ENCODE measurements around the gene ZNF80.

Gene ZNF80

GRCh38 chr3:114218578-114219185 is 18.7 kb downstream of the ZNF80 start:
- no peak for DNase-seq

DNA sequence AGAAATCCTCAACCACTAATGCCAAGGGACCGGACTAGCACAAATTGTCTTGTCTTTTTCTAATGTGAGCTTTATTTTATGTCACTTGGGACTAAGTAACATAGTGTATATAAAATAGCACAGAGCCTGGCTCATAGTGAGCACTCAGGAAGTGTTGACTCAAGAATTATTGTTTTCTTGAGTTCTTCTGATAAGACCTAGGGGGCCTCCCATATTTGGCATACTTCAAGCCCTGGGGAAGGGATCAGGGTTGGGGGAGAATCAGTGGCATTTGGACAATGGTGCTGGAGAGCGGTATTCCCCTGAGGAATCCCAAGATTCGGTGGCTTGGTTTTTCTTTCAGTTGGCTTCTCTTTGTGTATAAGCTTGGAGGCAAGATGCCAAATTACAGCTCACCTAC is 19.4 kb downstream of the ZNF80 start:
- no peak for DNase-seq

GRCh38 chr3:114217266-114217665 is 20.1 kb downstream of the ZNF80 start:
- no peak for DNase-seq

- DNase-seq = no peak
Measured at GRCh38 chr3:114216186-114216970, 21.0 kb downstream of the ZNF80 start.

DNA sequence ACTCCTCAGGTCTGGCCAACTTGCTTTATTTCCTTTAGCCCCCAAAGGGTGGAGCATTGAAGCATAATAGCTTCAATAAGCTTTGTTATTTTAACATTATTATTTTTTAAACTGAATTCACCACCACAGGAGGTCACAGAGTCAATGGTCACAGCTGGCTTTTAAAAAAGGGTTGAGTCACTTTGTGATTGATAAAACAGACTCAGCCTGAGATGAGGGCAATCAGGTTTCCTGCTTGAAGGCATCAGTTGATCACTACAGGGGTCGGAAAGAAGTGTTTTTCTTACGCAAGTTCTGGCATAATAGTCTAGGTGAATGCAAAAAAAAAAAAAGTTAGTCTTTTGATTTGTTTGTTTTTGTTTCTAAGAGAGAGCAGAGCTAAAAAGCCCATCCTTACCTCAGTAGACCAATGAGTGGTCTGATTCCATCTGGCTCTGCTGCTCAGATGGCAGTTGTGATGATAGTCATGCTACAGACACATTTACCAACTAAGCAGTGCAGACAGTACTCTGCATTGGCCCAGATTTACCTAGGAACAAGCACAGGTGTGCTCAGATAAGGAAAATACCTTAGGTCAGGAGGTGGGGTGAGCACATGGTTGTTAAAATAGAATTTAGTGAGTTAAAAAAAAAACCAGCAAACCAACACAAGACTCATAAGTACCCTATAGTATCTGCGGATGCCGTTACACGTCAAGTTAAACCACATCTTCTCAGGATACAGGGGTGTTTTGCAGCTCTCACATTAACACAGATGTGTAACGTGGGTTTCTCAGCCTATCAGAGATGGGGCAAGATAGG is 22.6 kb downstream of the ZNF80 start:
- DNase-seq = no peak

DNA sequence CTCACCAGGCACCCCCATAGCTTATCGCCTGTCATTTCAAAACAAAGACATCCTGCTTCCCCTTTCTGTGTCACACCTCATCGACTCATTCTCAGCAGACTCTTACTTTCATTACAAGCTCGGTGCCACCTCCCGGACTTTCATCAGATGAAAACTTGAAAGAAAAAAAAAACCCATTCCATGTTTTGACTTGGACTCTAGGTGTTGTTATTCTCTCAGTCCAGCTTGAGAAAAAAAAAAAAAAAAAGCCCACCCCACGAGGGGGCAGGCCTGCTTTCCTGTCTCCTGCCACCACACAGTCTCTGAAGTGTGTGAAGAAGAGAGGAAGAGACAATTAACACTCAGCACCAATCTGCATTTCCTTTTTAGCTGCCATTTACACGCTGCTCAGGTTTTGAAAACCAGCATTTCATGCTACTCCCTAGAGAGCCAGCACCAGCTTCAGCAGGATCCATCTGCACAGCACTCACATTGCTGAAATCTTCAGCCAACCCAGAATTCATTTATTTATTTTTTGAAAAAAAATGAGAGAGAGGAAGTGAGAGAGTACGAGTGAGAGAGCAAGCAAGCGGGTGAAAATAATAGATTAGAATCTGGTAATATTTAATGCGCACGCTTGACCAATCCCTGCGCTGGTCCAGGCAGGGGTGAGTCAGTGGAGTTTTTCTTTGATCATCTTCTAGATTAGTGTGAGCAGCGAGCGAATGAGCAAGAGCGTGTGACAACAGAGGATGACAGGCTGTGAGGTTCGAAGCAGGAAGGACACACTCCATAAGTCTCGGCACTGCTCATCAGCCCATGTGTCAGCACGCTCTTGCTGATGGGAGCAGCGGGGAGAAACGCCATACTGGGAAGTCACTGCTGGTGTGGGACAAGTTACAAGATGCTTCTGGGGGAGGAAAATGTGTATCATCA is 23.5 kb downstream of the ZNF80 start:
- no peak for DNase-seq

DNA sequence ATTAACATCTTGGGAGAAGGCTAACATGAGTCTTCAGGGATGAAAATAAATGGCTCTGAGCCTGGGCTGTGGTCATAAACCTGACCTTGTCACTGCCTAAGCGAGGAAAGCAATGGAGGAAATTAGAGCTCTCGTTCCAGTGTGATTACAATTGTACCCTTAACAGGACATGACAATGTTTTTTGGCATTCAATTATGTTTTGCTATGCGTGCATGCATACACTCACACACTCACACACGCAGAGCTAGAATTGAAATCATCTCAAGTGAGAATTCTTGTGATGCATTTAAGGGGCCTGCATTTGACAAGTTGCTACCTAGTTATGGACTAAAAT is 24.1 kb downstream of the ZNF80 start:
- no peak for DNase-seq

- no peak for DNase-seq
Measured at GRCh38 chr3:114212646-114213045, 24.7 kb downstream of the ZNF80 start.

DNA sequence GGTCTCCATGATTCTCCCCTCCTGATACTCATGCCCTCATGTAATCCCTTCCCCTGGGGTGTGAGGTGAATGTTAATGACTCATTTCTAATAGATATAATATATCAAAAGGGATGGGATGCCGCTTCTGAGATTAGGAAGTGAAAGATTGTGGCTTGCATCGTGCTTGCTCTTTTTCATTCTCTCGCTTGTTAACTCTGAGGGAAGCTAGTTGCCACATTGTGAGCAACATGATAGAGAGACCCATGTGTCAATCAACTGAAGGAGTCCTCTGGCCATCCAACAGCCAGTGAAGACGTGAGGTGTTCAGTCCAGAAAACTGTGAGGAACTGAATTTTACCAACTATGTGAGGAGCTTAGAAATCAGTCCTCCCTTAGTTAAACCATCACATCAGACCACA is 29.6 kb downstream of the ZNF80 start:
- no peak for DNase-seq

GRCh38 chr3:114206342-114206741 is 31.0 kb downstream of the ZNF80 start:
- no peak for DNase-seq

DNA sequence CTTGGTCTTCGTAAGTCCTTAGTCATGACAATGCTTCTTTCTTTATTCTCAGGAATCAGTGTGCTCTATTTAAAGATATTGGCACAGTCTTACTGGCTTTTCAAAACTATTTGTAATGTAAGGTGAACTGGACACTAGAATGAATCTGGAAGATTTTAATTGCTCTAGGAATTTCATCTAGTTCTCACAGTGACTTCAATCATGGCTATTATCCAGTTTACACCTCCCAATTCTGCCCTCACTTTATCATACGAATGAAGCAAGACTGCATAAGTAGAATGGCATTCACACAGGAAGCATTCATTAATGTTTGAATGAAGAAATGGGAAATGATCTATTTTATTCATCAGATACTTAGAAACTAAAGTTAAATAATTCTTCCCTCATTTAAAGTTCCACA is 31.8 kb downstream of the ZNF80 start:
- DNase-seq = no peak

GRCh38 chr3:114194750-114195149 is 42.6 kb downstream of the ZNF80 start:
- DNase-seq = no peak

DNA sequence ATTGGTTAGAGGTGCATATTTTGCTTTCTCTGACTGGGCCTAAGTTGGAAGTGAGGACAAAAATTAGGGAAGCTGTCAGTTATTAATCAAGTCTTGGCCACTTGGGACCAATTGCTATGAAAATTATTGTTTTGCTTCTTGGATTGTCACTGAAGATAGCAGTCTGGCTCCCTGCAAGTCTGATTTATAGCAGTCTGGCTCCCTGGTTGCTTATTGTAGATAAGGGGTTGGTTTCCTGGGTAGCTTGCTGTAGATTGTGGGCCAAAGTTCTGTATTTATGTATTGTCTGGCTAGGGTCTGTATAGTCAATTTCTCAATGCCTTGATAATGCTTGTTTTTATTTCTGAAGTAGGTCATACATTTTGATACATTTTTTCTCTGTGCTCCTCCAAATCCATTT is 45.2 kb downstream of the ZNF80 start:
- no peak for DNase-seq

GRCh38 chr3:114186501-114186900 is 50.9 kb downstream of the ZNF80 start:
- no peak for DNase-seq
